ENCODE data around the gene COX6B2. TPM values are rescaled to one million over a fixed set of nuclear protein-coding genes. Genes with fewer than 3 reads are reported as not detected.

The COX6B2 gene
- total RNA-seq, 1 donor from 2014 or later, result not detected

DNA sequence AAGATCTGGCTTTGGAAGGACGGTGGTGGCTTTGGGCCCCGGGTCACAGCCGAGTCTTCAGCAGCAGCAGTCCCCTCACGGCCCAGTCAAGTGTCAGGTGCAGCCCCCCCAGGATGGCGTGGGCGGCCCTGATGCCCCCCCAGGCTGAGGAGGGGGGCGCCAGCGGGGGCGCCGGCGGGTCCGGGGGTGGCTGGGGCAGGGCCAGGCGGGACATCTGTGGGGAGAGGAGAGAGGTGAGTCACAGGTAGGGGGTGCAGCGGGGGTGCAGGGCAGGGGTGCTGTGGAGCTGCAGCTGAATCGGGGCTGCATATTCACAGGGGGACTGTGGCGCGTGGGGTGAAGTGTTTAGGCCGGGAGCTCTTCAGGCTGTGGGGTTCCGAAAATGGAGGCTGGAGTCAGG, 11.4 kb upstream of the COX6B2 start:
- Histone ChIP-seq H3K27ac (no peak overlapping the region), H3K36me3 (no peaks in the 10 kb centered on the region), H3K9me3 (ENCODE audit: low read depth) (no peaks in the 10 kb centered on the region), H3K4me1 (peaks cover 9% of the 10 kb centered on the region), H3K4me3 (no peak overlapping the region), H3K27me3 (peaks cover 39% of the 10 kb centered on the region), H3K4me2 (no peak overlapping the region), H3F3A (ENCODE audit: low read depth) (peaks cover 11% of the 10 kb centered on the region), H3K79me2 (ENCODE audit: low read depth) (no peaks in the 10 kb centered on the region), H2AFZ (replicated peaks) (no peak overlapping the region), H4K20me1 (ENCODE audit: low read depth) (no peaks in the 10 kb centered on the region), H3K9ac (no peak overlapping the region)
- peak overlapping the region; percentile 67 for H3K4me3 Mint-ChIP-seq
- no peak overlapping the region for H3K27ac Mint-ChIP-seq
- H3K36me3 Mint-ChIP-seq, result no peaks in the 10 kb centered on the region
- peaks cover 2% of the 10 kb centered on the region for H3K9me3 Mint-ChIP-seq
- H3K4me1 Mint-ChIP-seq, result peaks cover 10% of the 10 kb centered on the region
- no peak for TF ChIP-seq EZH2phosphoT487 (IDR thresholded peaks at IDR 0.05)
- TF ChIP-seq, protein P1, sequence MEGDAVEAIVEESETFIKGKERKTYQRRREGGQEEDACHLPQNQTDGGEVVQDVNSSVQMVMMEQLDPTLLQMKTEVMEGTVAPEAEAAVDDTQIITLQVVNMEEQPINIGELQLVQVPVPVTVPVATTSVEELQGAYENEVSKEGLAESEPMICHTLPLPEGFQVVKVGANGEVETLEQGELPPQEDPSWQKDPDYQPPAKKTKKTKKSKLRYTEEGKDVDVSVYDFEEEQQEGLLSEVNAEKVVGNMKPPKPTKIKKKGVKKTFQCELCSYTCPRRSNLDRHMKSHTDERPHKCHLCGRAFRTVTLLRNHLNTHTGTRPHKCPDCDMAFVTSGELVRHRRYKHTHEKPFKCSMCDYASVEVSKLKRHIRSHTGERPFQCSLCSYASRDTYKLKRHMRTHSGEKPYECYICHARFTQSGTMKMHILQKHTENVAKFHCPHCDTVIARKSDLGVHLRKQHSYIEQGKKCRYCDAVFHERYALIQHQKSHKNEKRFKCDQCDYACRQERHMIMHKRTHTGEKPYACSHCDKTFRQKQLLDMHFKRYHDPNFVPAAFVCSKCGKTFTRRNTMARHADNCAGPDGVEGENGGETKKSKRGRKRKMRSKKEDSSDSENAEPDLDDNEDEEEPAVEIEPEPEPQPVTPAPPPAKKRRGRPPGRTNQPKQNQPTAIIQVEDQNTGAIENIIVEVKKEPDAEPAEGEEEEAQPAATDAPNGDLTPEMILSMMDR (IDR thresholded peaks at IDR 0.05), result no peak
- TF ChIP-seq EZH2 (IDR thresholded peaks at IDR 0.05), result no peak
- peaks cover 28% of the 10 kb centered on the region for H3K27me3 Mint-ChIP-seq (ENCODE audit: insufficient read depth, low read depth)
- DNase-seq (ENCODE audit: low spot score), result no peak

DNA sequence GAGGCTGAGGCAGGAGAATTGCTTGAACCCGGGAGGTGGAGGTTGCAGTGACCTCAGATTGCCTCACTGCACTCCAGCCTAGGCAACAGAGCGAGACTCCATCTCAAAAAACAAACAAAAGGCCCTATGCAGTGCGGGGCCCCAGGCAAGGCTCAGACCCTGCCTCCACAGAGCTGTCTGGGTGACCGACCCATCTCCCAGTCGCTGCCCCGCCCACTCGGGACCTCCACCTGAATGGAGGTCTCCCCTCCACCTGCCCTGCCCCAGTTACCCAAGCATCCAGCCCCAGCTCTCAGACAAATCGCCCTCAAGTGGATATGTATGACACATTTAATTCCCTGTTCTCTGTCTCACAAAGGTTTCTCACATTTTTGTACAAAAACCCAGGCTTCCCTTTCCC, 10.7 kb upstream of the COX6B2 start:
- peaks cover 21% of the 10 kb centered on the region for H3K27me3 Mint-ChIP-seq (ENCODE audit: insufficient read depth, low read depth)
- TF ChIP-seq, protein P1 (IDR thresholded peaks at IDR 0.05), result no peak
- no peak for TF ChIP-seq EZH2phosphoT487 (IDR thresholded peaks at IDR 0.05)
- no peak for TF ChIP-seq EZH2 (IDR thresholded peaks at IDR 0.05)
- no peak for DNase-seq (ENCODE audit: low spot score)
- Histone ChIP-seq H3K9me3 (ENCODE audit: low read depth) (no peaks in the 10 kb centered on the region), H2AFZ (replicated peaks) (no peak overlapping the region), H3K4me2 (no peak overlapping the region), H3K9ac (no peak overlapping the region), H3K79me2 (ENCODE audit: low read depth) (no peaks in the 10 kb centered on the region), H3K4me1 (peaks cover 9% of the 10 kb centered on the region), H3F3A (ENCODE audit: low read depth) (peaks cover 11% of the 10 kb centered on the region), H3K27ac (no peak overlapping the region), H3K36me3 (no peaks in the 10 kb centered on the region), H4K20me1 (ENCODE audit: low read depth) (no peaks in the 10 kb centered on the region), H3K27me3 (peaks cover 32% of the 10 kb centered on the region), H3K4me3 (no peak overlapping the region)
- no peak overlapping the region for H3K27ac Mint-ChIP-seq
- H3K9me3 Mint-ChIP-seq, result peaks cover 2% of the 10 kb centered on the region
- H3K4me3 Mint-ChIP-seq, result no peak overlapping the region
- peaks cover 4% of the 10 kb centered on the region for H3K4me1 Mint-ChIP-seq
- no peaks in the 10 kb centered on the region for H3K36me3 Mint-ChIP-seq

- Histone ChIP-seq H3K27me3 (peaks cover 12% of the 10 kb centered on the region), H3K79me2 (ENCODE audit: low read depth) (no peaks in the 10 kb centered on the region), H3K36me3 (no peaks in the 10 kb centered on the region), H3K9me3 (ENCODE audit: low read depth) (no peaks in the 10 kb centered on the region), H3F3A (ENCODE audit: low read depth) (peaks cover 3% of the 10 kb centered on the region), H3K4me1 (peaks cover 9% of the 10 kb centered on the region), H3K9ac (no peak within 1 kb of the TSS), H2AFZ (replicated peaks) (peak within 1 kb of the TSS; percentile 57), H4K20me1 (ENCODE audit: low read depth) (no peaks in the 10 kb centered on the region), H3K4me2 (no peak within 1 kb of the TSS), H3K4me3 (no peak within 1 kb of the TSS), H3K27ac (no peak within 1 kb of the TSS)
- DNase-seq (ENCODE audit: low spot score), result peak; percentile 66
- Mint-ChIP-seq H3K36me3 (no peaks in the 10 kb centered on the region), H3K9me3 (peaks cover 2% of the 10 kb centered on the region), H3K27me3 (ENCODE audit: insufficient read depth, low read depth) (peaks cover 25% of the 10 kb centered on the region), H3K4me1 (peaks cover 4% of the 10 kb centered on the region), H3K27ac (peak within 1 kb of the TSS; percentile 60), H3K4me3 (peak within 1 kb of the TSS; percentile 41)
- TF ChIP-seq, protein P1 (IDR thresholded peaks at IDR 0.05), result no peak
- no peak for TF ChIP-seq EZH2phosphoT487 (IDR thresholded peaks at IDR 0.05)
- no peak for TF ChIP-seq EZH2 (IDR thresholded peaks at IDR 0.05)
Observed at GRCh38 chr19:55362990-55363716, 8.6 kb upstream of the COX6B2 start, which contains the start of gene GARIN5B. GARIN5B (minus strand) TSS chr19:55363260; CDS start chr19:55363066, 194 bp downstream.
